Measurements from ENCODE around the gene CALCOCO2. TPM values are rescaled to one million over a fixed set of nuclear protein-coding genes. Genes with fewer than 3 reads are reported as not detected.
A peak's percentile ranks its signal among the peaks of the same experiment; 100 is the strongest.
"Not testable (repeated sequence)": the region's sequence is repeated elsewhere in the genome, so short reads cannot be mapped to it uniquely, and the experiment has no call there.

The CALCOCO2 gene
- total RNA-seq, 2 experiments from 2014 or later: 162 to 176 TPM

- H3K27ac Mint-ChIP-seq: peak overlapping the region; percentile 16
Measured at GRCh38 chr17:48835971-48836370, 5.1 kb downstream of the CALCOCO2 start.

GRCh38 chr17:48837458-48837857 is 6.6 kb downstream of the CALCOCO2 start:
- peak overlapping the region; percentile 86 for H3K27ac Mint-ChIP-seq
- H3K27me3 Mint-ChIP-seq, H3K9me3 Mint-ChIP-seq: not testable (repeated sequence)
- DNase-seq: peak; percentile 42
- H3K36me3 Mint-ChIP-seq (ENCODE audit: low read depth): peaks cover 54% of the 10 kb centered on the region
- H3K4me1 Mint-ChIP-seq: peaks cover 95% of the 10 kb centered on the region
- ChIA-PET POLR2A (interaction anchor here (1.0 to 1.9 kb wide), 3 partner anchors 13 to 41 kb away, joined by 4 to 6 read pairs (median 5); partner anchors contain the start of gene TTLL6), CTCF (interaction anchor here (2.9 kb wide), 1 partner anchor 14 kb away, joined by 10 read pairs; no protein-coding TSS in a partner anchor)
- peak overlapping the region; percentile 62 for H3K4me3 Mint-ChIP-seq

More at GRCh38 chr17:48835971-48836370, 5.1 kb downstream of the CALCOCO2 start:
- CTCF ChIA-PET: interaction anchor here (0.8 to 3.7 kb wide), 6 partner anchors 15 to 199 kb away, joined by 3 to 17 read pairs (median 7); no protein-coding TSS in a partner anchor
- POLR2A ChIA-PET: interaction anchor here (0.9 to 1.9 kb wide), 7 partner anchors 8 to 58 kb away, joined by 3 to 6 read pairs (median 3); no protein-coding TSS in a partner anchor
- peak; percentile 22 for DNase-seq
- H3K4me1 Mint-ChIP-seq: peaks cover 92% of the 10 kb centered on the region
- no peak overlapping the region for H3K4me3 Mint-ChIP-seq
- no peaks in the 10 kb centered on the region for H3K9me3 Mint-ChIP-seq
- peaks cover 52% of the 10 kb centered on the region for H3K36me3 Mint-ChIP-seq (ENCODE audit: low read depth)
- H3K27me3 Mint-ChIP-seq: no peaks in the 10 kb centered on the region

DNA sequence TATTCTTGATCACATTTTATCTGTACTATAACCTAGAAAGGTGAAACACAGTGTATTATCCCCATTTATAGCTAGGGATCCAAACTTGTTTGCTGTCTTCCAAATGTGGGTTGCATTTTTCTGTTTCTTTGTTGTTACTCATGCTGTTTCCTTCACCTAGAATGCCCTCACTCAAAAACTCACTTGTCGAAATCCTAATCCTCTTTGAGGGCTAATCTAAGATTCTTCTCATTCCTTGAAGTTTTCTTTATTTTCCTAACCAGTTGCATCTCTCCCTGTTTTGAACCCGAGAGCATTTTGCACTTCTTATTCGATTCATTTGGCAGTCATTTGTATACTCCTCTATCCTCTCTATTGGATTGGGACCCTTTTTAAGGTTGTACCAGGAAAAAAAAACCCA is 9.6 kb downstream of the CALCOCO2 start:
- POLR2A ChIA-PET: interaction anchor here (2.5 kb wide), 1 partner anchor 8 kb away, joined by 17 read pairs; no protein-coding TSS in a partner anchor
- Mint-ChIP-seq H3K27ac (no peak overlapping the region), H3K4me1 (peaks cover 71% of the 10 kb centered on the region), H3K27me3 (no peaks in the 10 kb centered on the region), H3K36me3 (ENCODE audit: low read depth) (peaks cover 57% of the 10 kb centered on the region), H3K9me3 (no peaks in the 10 kb centered on the region), H3K4me3 (no peak overlapping the region)
- DNase-seq: no peak
- CTCF ChIA-PET: interaction anchor here (0.8 to 5.5 kb wide), 7 partner anchors 9 to 44 kb away, joined by 3 to 23 read pairs (median 9); no protein-coding TSS in a partner anchor

DNA sequence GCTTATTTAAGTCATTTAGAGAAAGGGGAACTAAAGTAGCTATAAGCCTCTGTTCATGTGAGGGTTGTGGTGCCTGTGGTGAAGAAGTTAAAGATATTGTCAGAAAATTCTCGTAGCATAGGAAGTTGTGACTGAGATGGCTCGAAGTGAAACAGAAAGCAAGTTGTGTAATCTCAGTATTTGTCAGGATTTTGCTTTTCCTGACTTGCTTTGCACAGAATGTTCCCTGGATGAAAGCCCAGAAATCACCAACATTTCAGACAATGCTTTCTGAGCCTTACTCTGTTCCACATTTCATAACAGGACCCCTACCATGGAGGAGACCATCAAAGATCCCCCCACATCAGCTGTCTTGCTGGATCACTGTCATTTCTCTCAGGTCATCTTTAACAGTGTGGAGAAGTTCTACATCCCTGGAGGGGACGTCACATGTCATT is 10.6 kb downstream of the CALCOCO2 start:
- ChIA-PET CTCF (interaction anchor here (0.9 to 5.5 kb wide), 7 partner anchors 10 to 43 kb away, joined by 3 to 23 read pairs (median 9); no protein-coding TSS in a partner anchor), POLR2A (interaction anchor here (0.7 to 2.5 kb wide), 8 partner anchors 8 to 1009 kb away, joined by 3 to 17 read pairs (median 3); partner anchors contain the start of genes ATP5MC1, CALCOCO2, SNX11 and TTLL6)
- Mint-ChIP-seq H3K27me3 (no peaks in the 10 kb centered on the region), H3K27ac (peak overlapping the region; percentile 74), H3K36me3 (ENCODE audit: low read depth) (peaks cover 47% of the 10 kb centered on the region), H3K4me3 (peak overlapping the region; percentile 56), H3K9me3 (no peaks in the 10 kb centered on the region), H3K4me1 (peaks cover 61% of the 10 kb centered on the region)
- DNase-seq: peak; percentile 61

GRCh38 chr17:48842746-48843145 is 11.9 kb downstream of the CALCOCO2 start:
- Mint-ChIP-seq H3K27me3 (no peaks in the 10 kb centered on the region), H3K4me3 (no peak overlapping the region), H3K36me3 (ENCODE audit: low read depth) (peaks cover 44% of the 10 kb centered on the region), H3K27ac (no peak overlapping the region), H3K9me3 (no peaks in the 10 kb centered on the region), H3K4me1 (peaks cover 48% of the 10 kb centered on the region)
- POLR2A ChIA-PET: no interaction called here
- CTCF ChIA-PET: interaction anchor here (1.1 to 5.5 kb wide), 4 partner anchors 9 to 164 kb away, joined by 3 to 23 read pairs (median 13); no protein-coding TSS in a partner anchor
- DNase-seq: no peak

GRCh38 chr17:48843187-48843900 is 12.5 kb downstream of the CALCOCO2 start:
- ChIA-PET POLR2A (interaction anchor here (0.9 to 1.6 kb wide), 2 partner anchors 8 to 11 kb away, joined by 3 to 4 read pairs; no protein-coding TSS in a partner anchor), CTCF (interaction anchor here (0.5 to 5.5 kb wide), 6 partner anchors 8 to 165 kb away, joined by 3 to 23 read pairs (median 5); no protein-coding TSS in a partner anchor)
- Mint-ChIP-seq H3K27me3 (no peaks in the 10 kb centered on the region), H3K9me3 (no peaks in the 10 kb centered on the region), H3K4me3 (no peak overlapping the region), H3K36me3 (ENCODE audit: low read depth) (peaks cover 45% of the 10 kb centered on the region), H3K27ac (no peak overlapping the region), H3K4me1 (peaks cover 42% of the 10 kb centered on the region)
- no peak for DNase-seq

GRCh38 chr17:48850792-48851323 is 20.0 kb downstream of the CALCOCO2 start:
- no peak for DNase-seq
- H3K4me3 Mint-ChIP-seq: no peak overlapping the region
- H3K4me1 Mint-ChIP-seq: peaks cover 30% of the 10 kb centered on the region
- H3K27me3 Mint-ChIP-seq: no peaks in the 10 kb centered on the region
- peaks cover 65% of the 10 kb centered on the region for H3K36me3 Mint-ChIP-seq (ENCODE audit: low read depth)
- peak overlapping the region; percentile 1 for H3K27ac Mint-ChIP-seq
- no peaks in the 10 kb centered on the region for H3K9me3 Mint-ChIP-seq
- ChIA-PET CTCF (interaction anchor here (0.8 to 3.4 kb wide), 6 partner anchors 9 to 35 kb away, joined by 4 to 21 read pairs (median 10); no protein-coding TSS in a partner anchor), POLR2A (interaction anchor here (2.0 kb wide), 1 partner anchor 14 kb away, joined by 6 read pairs; no protein-coding TSS in a partner anchor)

DNA sequence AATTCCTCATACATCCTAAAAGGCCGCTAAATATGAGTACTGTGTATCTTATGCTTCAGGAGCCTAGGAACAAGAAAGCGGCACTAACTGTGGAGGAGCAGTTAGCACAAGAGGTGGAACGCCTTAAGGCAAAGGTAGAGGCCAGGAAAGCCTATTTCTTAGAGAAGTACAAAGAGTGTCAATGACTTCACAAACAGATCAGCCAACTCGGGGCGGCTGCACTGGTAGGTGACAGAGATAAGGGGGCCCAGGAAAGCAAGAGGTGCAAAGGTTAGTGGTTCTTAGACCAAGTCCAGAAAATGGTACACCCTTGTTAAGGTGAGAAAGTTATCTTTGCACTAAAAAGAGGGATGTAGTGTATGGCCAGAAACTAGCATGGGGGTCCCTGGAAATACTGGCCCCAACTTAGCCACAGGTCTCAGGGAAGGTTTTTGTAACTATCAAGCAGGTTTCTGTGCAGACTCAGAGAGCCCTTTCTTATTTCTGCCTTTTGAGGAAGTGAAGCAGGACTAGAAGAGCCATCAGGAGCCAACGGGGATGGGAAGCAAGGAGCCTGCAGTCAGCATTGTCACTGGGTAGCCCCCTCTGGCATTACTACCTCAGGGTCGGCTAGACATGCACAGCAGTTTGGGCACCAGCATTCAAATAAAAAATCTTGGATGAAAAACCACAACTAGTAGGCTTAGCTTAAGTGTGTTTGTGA is 24.1 kb downstream of the CALCOCO2 start:
- Mint-ChIP-seq H3K27me3 (no peaks in the 10 kb centered on the region), H3K9me3 (no peaks in the 10 kb centered on the region), H3K36me3 (ENCODE audit: low read depth) (peaks cover 66% of the 10 kb centered on the region), H3K27ac (no peak overlapping the region), H3K4me1 (peaks cover 40% of the 10 kb centered on the region), H3K4me3 (no peak overlapping the region)
- ChIA-PET CTCF (interaction anchor here (0.7 to 1.0 kb wide), 2 partner anchors 11 kb away, joined by 3 read pairs; no protein-coding TSS in a partner anchor), POLR2A (interaction anchor here (0.8 to 0.9 kb wide), 2 partner anchors 17 to 28 kb away, joined by 3 read pairs; no protein-coding TSS in a partner anchor)
- no peak for DNase-seq

DNA sequence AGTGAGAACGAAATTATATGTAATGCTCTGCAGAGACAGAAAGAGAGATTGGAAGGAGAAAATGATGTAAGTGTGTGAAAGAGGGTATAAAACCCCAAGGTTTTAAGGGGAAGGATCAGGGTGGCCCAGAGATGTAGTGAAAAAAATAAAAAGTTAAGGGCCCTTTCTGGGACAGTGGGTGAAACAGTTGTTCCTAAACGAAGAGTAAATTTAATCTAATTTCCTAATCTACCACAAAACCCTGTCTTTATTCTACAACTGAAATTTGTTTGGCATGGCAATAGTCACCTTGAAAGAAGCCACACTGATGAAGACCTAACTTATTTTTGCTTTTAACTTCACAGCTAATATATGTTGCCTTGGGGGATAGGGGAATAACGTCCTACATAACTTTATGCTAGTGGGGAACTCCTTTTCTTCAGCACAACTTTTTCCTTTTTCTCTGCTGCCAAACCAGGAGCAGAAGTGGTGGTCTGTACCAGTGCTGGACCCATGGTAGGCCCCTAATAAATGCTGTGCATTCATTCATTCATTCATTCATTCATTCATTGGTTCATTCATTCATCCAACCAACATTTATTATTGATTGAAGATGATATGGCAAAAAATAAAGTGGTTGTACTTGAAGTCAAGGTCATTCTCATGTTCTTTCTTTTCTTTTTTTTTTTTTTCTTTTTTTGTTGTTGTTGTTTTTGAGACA is 25.4 kb downstream of the CALCOCO2 start:
- H3K9me3 Mint-ChIP-seq: no peaks in the 10 kb centered on the region
- no peak overlapping the region for H3K4me3 Mint-ChIP-seq
- H3K27me3 Mint-ChIP-seq: no peaks in the 10 kb centered on the region
- H3K36me3 Mint-ChIP-seq (ENCODE audit: low read depth): peaks cover 74% of the 10 kb centered on the region
- CTCF ChIA-PET: interaction anchor here (1.0 to 1.1 kb wide), 2 partner anchors 12 to 51 kb away, joined by 3 read pairs; no protein-coding TSS in a partner anchor
- H3K4me1 Mint-ChIP-seq: peaks cover 31% of the 10 kb centered on the region
- H3K27ac Mint-ChIP-seq: no peak overlapping the region
- DNase-seq: no peak
- POLR2A ChIA-PET: interaction anchor here (0.7 to 0.8 kb wide), 2 partner anchors 10 to 26 kb away, joined by 3 read pairs; no protein-coding TSS in a partner anchor

DNA sequence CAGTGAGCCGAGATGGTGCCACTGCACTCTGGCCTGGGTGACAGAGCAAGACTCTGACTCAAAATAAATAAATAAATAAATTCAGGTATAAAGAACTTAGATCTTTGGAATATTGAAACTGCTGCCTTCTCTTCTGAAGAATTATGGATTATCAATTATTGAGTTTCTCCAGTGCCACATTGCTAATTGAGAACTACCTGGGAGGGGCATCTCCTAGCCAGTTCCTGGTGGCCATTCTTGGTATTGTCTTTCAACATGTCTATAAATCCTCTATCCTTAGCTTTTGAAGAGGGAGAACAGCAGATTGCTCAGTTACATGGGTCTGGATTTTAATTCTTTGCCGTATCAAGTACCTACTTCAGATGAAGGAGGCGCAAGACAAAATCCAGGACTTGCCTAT is 29.2 kb downstream of the CALCOCO2 start:
- H3K27me3 Mint-ChIP-seq: no peaks in the 10 kb centered on the region
- DNase-seq: no peak
- peaks cover 73% of the 10 kb centered on the region for H3K36me3 Mint-ChIP-seq (ENCODE audit: low read depth)
- H3K9me3 Mint-ChIP-seq: no peaks in the 10 kb centered on the region
- no peak overlapping the region for H3K4me3 Mint-ChIP-seq
- H3K27ac Mint-ChIP-seq: no peak overlapping the region
- POLR2A ChIA-PET: no interaction called here
- H3K4me1 Mint-ChIP-seq: peaks cover 18% of the 10 kb centered on the region
- CTCF ChIA-PET: interaction anchor here (1.1 to 2.5 kb wide), 10 partner anchors 14 to 55 kb away, joined by 3 to 8 read pairs (median 4); partner anchors contain the start of gene ATP5MC1

DNA sequence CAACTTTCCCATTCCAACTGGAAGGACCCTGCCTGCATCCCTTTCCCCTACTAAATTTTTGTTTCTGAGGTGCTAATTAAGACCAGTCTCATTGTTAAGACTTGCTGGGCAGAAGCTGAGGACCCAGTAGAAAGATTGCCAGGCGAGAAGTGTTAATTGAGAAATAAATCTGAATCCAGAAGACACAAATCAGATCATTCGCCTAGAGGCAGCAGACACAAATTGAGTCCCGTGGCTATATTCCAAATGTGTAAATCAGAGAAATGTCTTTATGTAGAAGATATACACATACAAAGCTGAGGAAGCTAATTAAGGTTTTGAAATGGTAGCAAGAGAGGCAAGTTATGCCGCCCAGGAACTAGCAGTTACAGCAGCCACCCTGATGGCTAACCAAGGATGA is 29.6 kb downstream of the CALCOCO2 start:
- peaks cover 14% of the 10 kb centered on the region for H3K4me1 Mint-ChIP-seq

More for the DNA sequence above, 29.6 kb downstream of the CALCOCO2 start:
- Mint-ChIP-seq H3K9me3 (no peaks in the 10 kb centered on the region), H3K27ac (no peak overlapping the region), H3K36me3 (ENCODE audit: low read depth) (peaks cover 71% of the 10 kb centered on the region), H3K4me3 (no peak overlapping the region), H3K27me3 (no peaks in the 10 kb centered on the region)
- CTCF ChIA-PET: interaction anchor here (0.6 to 2.5 kb wide), 9 partner anchors 13 to 62 kb away, joined by 3 to 8 read pairs (median 4); partner anchors contain the start of gene ATP5MC1
- DNase-seq: no peak
- POLR2A ChIA-PET: no interaction called here
